ENCODE measurements around the gene FCN3.

The FCN3 gene

DNA sequence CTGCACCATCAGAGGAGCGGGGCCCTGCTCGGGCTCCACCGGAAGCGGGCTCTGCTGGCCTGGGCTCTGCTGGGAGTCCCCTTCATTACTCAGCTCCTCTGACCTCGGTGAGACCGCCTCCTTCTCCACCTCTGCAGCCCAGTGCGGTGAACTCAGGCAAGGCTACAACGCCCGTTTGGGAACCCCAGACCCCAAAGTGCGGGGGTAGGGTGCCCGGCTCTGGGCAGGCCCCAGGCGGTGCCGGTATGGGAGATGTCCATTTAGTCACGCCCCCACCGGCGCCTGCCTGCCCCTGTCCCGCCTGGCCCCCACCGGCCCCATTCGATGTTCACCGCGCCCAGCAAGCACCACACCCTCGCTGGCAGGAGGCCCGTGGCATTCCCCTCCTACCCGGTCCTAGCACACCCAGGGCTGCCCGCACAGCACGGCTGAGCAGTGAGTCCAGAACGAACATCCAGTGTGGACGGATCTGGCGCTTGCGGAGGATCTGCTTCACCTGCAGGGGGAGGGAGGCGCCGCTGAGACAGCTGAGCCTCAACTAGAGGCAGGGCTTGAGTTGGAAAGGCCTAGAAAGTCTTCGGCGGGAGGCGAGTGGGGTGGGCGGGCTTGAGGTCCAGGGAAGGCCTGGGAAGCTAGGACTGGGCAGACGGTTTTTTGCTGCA is 17.9 kb downstream of the FCN3 start:
- no peak overlapping the region for H3K4me3 ChIP-seq (ENCODE audit: low read depth, low read length)
- DNase-seq (ENCODE audit: low read depth) = no peak
- TF ChIP-seq, protein P1, sequence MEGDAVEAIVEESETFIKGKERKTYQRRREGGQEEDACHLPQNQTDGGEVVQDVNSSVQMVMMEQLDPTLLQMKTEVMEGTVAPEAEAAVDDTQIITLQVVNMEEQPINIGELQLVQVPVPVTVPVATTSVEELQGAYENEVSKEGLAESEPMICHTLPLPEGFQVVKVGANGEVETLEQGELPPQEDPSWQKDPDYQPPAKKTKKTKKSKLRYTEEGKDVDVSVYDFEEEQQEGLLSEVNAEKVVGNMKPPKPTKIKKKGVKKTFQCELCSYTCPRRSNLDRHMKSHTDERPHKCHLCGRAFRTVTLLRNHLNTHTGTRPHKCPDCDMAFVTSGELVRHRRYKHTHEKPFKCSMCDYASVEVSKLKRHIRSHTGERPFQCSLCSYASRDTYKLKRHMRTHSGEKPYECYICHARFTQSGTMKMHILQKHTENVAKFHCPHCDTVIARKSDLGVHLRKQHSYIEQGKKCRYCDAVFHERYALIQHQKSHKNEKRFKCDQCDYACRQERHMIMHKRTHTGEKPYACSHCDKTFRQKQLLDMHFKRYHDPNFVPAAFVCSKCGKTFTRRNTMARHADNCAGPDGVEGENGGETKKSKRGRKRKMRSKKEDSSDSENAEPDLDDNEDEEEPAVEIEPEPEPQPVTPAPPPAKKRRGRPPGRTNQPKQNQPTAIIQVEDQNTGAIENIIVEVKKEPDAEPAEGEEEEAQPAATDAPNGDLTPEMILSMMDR (IDR thresholded peaks at IDR 0.05; ENCODE audit: control insufficient read depth, extremely low read depth, insufficient read depth) = no peak

DNA sequence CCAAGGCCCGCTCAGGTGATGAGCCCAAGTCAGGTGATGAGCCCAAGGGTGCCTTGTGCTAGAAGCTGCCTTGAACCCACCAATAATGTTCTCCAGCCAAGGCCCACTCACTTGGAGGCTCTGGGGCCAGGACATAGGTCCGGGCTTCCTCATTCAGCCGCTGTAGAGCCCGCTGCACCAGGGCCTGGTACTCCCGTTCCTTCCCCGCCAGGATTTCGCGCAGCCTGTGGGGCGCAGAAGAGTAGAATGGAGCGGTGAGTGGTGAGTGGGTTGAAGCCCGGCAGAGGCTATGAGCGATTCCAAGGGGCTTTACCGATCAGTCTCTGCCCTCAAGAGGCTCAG is 18.4 kb downstream of the FCN3 start:
- H3K4me3 ChIP-seq (ENCODE audit: low read depth, low read length) = no peak overlapping the region
- TF ChIP-seq, protein P1 (IDR thresholded peaks at IDR 0.05; ENCODE audit: control insufficient read depth, extremely low read depth, insufficient read depth) = no peak
- DNase-seq (ENCODE audit: low read depth) = no peak

DNA sequence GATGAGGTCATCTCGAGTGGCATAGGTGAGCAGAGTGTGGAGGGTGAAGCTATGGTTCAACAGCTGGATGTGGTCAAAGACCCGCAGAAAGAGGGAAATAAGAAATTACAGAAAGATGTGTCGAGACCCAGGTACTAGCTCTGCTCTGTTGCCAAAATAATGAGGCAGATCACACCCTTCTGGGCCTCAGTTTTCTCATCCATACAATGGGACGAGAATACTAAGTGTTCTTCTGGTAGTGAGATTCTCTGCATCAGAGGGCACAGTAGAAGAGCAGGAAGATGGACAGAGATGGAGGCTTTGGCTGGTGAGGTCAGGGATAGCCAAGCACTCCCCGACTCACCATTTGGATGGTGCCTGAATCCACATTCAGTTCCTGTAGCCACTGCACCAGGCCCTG is 18.9 kb downstream of the FCN3 start:
- no peak for DNase-seq (ENCODE audit: low read depth)
- no peak overlapping the region for H3K4me3 ChIP-seq (ENCODE audit: low read depth, low read length)
- TF ChIP-seq, protein P1 (IDR thresholded peaks at IDR 0.05; ENCODE audit: control insufficient read depth, extremely low read depth, insufficient read depth) = no peak

DNA sequence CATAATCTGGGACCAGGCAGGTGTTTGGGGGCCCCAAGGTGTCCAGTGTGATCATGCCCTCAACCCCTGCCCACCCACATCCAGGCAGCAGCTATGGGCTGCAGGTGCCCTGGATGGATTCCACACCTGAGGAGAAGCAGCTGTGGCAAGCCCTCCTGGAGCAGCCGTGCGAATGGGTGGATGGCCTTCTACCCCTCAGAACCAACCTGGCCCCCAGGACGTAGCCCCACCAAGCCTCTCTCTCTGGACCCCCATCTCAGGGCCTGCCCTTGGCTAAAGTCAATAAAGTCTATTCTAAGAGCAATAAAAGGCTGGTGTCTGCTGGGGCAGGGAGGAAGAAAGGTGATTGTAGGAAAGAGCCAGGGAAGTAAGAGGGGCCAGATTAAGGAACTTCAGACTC is 21.0 kb downstream of the FCN3 start:
- TF ChIP-seq, protein P1 (IDR thresholded peaks at IDR 0.05; ENCODE audit: control insufficient read depth, extremely low read depth, insufficient read depth) = no peak
- no peak for DNase-seq (ENCODE audit: low read depth)
- H3K4me3 ChIP-seq (ENCODE audit: low read depth, low read length) = no peak overlapping the region

DNA sequence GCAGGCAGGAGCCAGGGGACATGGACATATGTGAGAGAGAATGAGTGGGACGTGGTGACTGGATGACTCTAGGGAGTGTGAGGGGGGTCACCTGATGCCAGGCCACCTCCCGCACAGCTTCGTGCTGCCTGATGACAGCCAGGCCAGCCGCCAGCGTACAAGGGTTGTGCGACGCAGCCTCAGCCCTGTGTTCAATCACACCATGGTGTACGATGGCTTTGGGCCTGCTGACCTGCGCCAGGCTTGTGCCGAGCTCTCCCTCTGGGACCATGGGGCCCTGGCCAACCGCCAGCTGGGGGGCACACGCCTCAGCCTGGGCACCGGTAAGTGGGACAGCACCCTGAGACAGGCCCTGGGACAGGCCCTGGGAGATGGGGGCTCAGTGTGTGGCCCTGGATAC is 21.5 kb downstream of the FCN3 start:
- no peak overlapping the region for H3K4me3 ChIP-seq (ENCODE audit: low read depth, low read length)
- no peak for DNase-seq (ENCODE audit: low read depth)
- TF ChIP-seq, protein P1 (IDR thresholded peaks at IDR 0.05; ENCODE audit: control insufficient read depth, extremely low read depth, insufficient read depth) = no peak

DNA sequence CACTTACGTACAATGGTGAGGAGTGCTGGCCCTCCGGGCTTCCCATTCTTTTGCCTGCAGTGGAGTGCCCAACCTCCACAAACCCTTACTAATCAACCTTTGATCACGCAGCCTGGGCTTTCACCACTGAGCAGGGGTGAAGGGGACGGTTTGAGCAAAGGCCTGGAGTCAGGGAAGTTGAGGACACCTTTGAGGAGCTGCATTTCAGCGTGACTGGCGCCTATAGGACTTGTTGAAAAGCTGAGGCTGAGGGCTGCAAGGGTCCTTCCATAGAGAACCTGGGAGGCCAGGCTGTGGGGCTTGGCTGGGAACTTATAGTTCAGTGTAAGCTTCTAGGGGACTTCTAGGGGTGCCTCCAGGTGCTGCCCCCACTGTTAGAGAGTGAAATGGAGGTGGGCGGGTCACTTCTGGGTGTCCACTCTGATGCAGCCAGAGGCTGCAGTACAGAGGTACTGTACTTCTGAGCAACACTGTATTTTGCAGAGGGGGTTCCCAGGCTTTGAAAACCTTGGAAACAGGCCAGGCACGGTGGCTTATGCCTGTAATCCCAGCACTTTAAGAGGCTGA is 23.0 kb downstream of the FCN3 start:
- TF ChIP-seq, protein P1 (IDR thresholded peaks at IDR 0.05; ENCODE audit: control insufficient read depth, extremely low read depth, insufficient read depth) = no peak
- H3K4me3 ChIP-seq (ENCODE audit: low read depth, low read length) = no peak overlapping the region
- DNase-seq (ENCODE audit: low read depth) = no peak
